ENCODE results near the gene MYH2.

The MYH2 gene

GRCh38 chr17:10574324-10574723 lies 24.9 kb upstream of the MYH2 start:
- TF ChIP-seq SUZ12 (IDR thresholded peaks at IDR 0.05) (no peak), L3MBTL2 (conservative IDR thresholded peaks at IDR 0.05) (no peak), TARDBP (IDR thresholded peaks at IDR 0.05) (no peak), SP1 (IDR thresholded peaks at IDR 0.05) (no peak), BHLHE40 (IDR thresholded peaks at IDR 0.05; ENCODE audit: borderline replicate concordance) (no peak), ARNT (IDR thresholded peaks at IDR 0.05) (no peak), ELF4 (IDR thresholded peaks at IDR 0.05) (no peak)
- TF ChIP-seq, protein P1, sequence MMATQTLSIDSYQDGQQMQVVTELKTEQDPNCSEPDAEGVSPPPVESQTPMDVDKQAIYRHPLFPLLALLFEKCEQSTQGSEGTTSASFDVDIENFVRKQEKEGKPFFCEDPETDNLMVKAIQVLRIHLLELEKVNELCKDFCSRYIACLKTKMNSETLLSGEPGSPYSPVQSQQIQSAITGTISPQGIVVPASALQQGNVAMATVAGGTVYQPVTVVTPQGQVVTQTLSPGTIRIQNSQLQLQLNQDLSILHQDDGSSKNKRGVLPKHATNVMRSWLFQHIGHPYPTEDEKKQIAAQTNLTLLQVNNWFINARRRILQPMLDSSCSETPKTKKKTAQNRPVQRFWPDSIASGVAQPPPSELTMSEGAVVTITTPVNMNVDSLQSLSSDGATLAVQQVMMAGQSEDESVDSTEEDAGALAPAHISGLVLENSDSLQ (IDR thresholded peaks at IDR 0.05) = no peak
- CTCF ChIA-PET = no interaction called here
- POLR2A ChIA-PET = no interaction called here
- DNase-seq (ENCODE audit: extremely low spot score) = no peak

- TF ChIP-seq LEF1 (IDR thresholded peaks at IDR 0.05; ENCODE audit: borderline replicate concordance) (no peak), FOXK2 (IDR thresholded peaks at IDR 0.05) (no peak), HDGF (IDR thresholded peaks at IDR 0.05; ENCODE audit: borderline replicate concordance) (no peak), TARDBP (IDR thresholded peaks at IDR 0.05) (no peak), ARNT (IDR thresholded peaks at IDR 0.05) (no peak), FOXA1 (IDR thresholded peaks at IDR 0.05) (no peak), NFRKB (IDR thresholded peaks at IDR 0.05) (no peak), BHLHE40 (IDR thresholded peaks at IDR 0.05; ENCODE audit: borderline replicate concordance) (no peak), L3MBTL2 (conservative IDR thresholded peaks at IDR 0.05) (no peak), ELF4 (IDR thresholded peaks at IDR 0.05) (no peak), FOXM1 (IDR thresholded peaks at IDR 0.05; ENCODE audit: borderline replicate concordance) (no peak), SP1 (IDR thresholded peaks at IDR 0.05) (no peak), ZNF384 (IDR thresholded peaks at IDR 0.05) (no peak)
- TF ChIP-seq, protein P1 (IDR thresholded peaks at IDR 0.05) = no peak
- DNase-seq (ENCODE audit: extremely low spot score) = no peak
Measured at GRCh38 chr17:10563991-10564660, 14.7 kb upstream of the MYH2 start.

GRCh38 chr17:10558049-10558448 lies 8.6 kb upstream of the MYH2 start:
- DNase-seq (ENCODE audit: extremely low spot score) = no peak
- ChIA-PET POLR2A (no interaction called here), CTCF (no interaction called here)
- TF ChIP-seq SP1 (IDR thresholded peaks at IDR 0.05) (no peak), ELF4 (IDR thresholded peaks at IDR 0.05) (no peak), FOXM1 (IDR thresholded peaks at IDR 0.05; ENCODE audit: borderline replicate concordance) (no peak), ARNT (IDR thresholded peaks at IDR 0.05) (no peak), TARDBP (IDR thresholded peaks at IDR 0.05) (no peak), CTBP1 (IDR thresholded peaks at IDR 0.05; ENCODE audit: borderline replicate concordance) (no peak)
- TF ChIP-seq, protein P1 (IDR thresholded peaks at IDR 0.05) = no peak

More at GRCh38 chr17:10563991-10564660, 14.7 kb upstream of the MYH2 start:
- CTCF ChIA-PET = no interaction called here
- POLR2A ChIA-PET = no interaction called here

- no peak for DNase-seq (ENCODE audit: extremely low spot score)
- ChIA-PET CTCF (no interaction called here), POLR2A (no interaction called here)
- TF ChIP-seq ELF4 (IDR thresholded peaks at IDR 0.05) (no peak), SUZ12 (IDR thresholded peaks at IDR 0.05) (no peak), SP1 (IDR thresholded peaks at IDR 0.05) (no peak), L3MBTL2 (conservative IDR thresholded peaks at IDR 0.05) (no peak)
Measured at GRCh38 chr17:10557422-10557821, 8.0 kb upstream of the MYH2 start.

GRCh38 chr17:10556301-10557005 lies 7.0 kb upstream of the MYH2 start:
- POLR2A ChIA-PET = no interaction called here
- DNase-seq (ENCODE audit: extremely low spot score) = no peak

More at GRCh38 chr17:10556301-10557005, 7.0 kb upstream of the MYH2 start:
- TF ChIP-seq, protein P1 (IDR thresholded peaks at IDR 0.05) = no peak
- TF ChIP-seq L3MBTL2 (conservative IDR thresholded peaks at IDR 0.05) (no peak), HDGF (IDR thresholded peaks at IDR 0.05; ENCODE audit: borderline replicate concordance) (no peak), SUZ12 (IDR thresholded peaks at IDR 0.05) (no peak), CTBP1 (IDR thresholded peaks at IDR 0.05; ENCODE audit: borderline replicate concordance) (no peak), ARNT (IDR thresholded peaks at IDR 0.05) (no peak), SP1 (IDR thresholded peaks at IDR 0.05) (no peak), FOXA1 (IDR thresholded peaks at IDR 0.05) (no peak), BHLHE40 (IDR thresholded peaks at IDR 0.05; ENCODE audit: borderline replicate concordance) (no peak), FOXK2 (IDR thresholded peaks at IDR 0.05) (no peak), ELF4 (IDR thresholded peaks at IDR 0.05) (no peak), ZNF384 (IDR thresholded peaks at IDR 0.05) (no peak), NFRKB (IDR thresholded peaks at IDR 0.05) (no peak), TARDBP (IDR thresholded peaks at IDR 0.05) (no peak), FOXM1 (IDR thresholded peaks at IDR 0.05; ENCODE audit: borderline replicate concordance) (no peak)
- CTCF ChIA-PET = no interaction called here
